Activated T-helper 9 cell treated with anti-CD3 and anti-CD28 coated beads, Interleukin-2, amount 50 U/mL, for 16 hours (primary cell): ENCODE data around the gene PLIN5.

Experiments
- DNase-seq: peaks from one replicate; pipeline ENCODE4 v3.0.0-alpha.2; 2020; ENCODE audit warnings: low read depth

PLIN5 gene

GRCh38 chr19:4483385-4483784 is 51.6 kb downstream of the PLIN5 start:
- no peak for DNase-seq

- DNase-seq: no peak
These were observed 52.2 kb downstream of the PLIN5 start for GRCh38 chr19:4482721-4483364.

DNA sequence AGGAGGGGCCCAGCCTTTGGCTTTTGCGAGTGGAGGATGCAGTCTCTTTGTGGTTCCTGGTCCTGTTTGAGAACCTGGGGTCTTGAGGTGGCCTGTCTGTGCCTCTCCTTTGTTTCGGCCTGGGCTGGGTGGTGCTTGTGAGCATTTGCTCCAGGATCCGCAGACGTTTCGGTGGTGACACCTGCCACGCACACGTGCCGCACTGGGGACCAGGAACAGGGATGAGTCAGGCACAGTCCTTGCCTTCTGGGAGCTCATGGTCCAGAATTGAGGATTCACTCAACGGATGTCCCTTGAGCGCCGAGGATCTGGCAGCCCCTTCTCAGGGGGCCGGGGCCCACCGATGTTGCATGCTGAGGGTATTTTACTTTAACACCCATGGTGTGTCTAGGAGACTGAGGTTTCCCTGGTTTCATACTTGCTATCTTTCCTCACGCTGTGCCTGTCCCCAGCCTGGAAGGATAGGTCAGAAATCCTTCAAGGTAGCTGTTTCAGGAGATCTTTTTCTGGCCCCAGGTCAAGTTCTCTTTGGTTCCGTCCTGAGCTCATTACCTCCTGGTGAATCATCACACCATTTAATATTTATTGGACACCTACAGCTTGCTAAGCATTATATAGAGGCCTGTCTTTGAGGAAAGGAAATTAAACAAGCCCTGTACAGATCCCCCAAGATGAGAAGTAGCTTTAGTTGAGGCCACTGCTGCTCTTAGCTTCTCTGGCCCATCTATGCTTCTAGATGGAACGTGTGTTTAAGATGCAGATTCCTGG is 57.8 kb downstream of the PLIN5 start:
- DNase-seq: no peak

- no peak for DNase-seq
These were observed 60.5 kb downstream of the PLIN5 start for GRCh38 chr19:4474514-4475022.

DNA sequence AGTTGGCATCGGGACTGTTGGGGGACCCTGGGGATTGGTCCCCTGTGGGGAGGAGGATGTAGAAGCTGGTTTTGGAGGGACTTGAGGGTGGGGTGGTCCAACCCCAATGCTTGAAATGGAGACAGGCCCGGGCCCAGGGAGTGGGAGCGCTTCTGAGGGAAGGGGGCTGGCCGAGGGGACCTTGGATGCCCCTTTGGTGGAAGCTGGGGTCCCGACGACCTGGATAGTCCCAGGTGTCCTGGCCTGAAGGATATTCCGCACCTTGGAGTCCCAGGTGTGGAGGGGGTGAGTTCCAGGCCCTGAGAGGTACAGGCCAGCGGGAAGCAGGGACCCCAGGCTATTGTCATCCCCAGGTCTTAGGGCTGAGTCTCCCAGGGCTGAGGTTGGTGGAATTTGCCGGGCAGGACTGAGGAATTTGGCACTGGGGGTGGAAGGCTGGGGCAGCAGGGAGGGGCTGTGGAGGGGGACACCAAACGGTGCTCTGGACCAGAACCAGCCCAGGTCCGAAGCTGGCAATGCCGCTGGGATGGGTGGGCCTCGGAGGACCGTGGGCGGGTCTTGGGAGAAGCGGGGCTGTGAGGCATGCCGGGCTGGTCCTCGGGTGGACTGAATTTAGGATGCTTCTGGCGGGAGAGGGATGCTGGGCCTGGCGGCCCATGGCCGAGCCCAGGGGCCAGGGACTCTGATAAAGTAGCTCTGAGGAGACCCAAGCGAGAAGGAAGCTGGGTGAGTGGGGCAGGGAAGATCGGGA is 61.1 kb downstream of the PLIN5 start:
- DNase-seq: no peak

DNA sequence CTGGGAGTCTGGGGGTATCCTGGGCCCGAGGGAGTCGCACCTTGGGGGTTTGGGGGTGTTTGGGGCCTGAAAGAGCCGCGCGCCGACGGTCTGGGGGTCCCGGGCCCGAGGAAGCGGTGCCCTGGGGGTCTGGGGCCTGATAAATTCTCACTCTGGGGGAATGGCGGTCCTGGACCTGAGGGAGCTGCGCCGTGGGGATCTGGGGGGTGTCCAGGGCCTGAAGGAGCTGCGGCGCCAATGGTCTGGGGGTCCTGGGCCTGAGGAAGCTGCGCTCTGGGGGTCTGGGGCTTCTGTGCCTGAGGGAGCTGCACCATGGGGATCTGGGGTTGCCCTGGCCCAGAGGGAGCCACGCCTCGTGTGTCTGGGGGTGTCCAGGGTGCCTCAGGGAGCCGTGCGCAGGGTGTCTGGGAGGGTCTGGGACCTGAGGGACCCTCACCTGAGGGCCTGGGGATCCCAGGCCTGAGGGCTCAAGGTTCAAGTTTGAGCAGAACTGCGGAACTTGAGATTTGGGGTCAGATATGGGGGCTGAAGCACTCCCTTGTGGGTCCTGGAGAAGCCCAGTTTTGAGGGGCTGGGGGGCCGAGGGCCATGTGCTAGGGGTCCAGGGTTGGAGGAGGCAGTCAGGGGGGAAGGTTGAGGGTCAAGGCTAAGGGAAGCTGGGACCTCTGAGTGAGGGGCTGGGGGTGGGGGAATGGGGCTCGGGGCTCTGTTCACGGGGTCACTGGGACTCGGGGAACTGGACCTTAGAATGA is 61.8 kb downstream of the PLIN5 start:
- DNase-seq: no peak
